Fibroblast of lung (primary cell): ENCODE data around the gene DNMT1. TPM values are rescaled to one million over a fixed set of nuclear protein-coding genes. Genes with fewer than 3 reads are reported as not detected.

ENCODE experiments used
- DNase-seq, 2 donors: peaks; one replicate each; pipeline versions ENCODE4 v3.0.0 to v3.0.0-alpha.2; 2010; ENCODE audit warnings: low read depth in 2 of 2
- H2AFZ ChIP-seq: 2 replicates; pipeline ENCODE4 v1.5.1; 2012; ENCODE audit warnings: low read length, control low read depth, inconsistent platforms
- H3K27ac ChIP-seq: 2 replicates; pipeline ENCODE4 v1.5.1; 2011; ENCODE audit warnings: low read length, control low read depth; ENCODE audit not compliant: insufficient read depth
- H3K27me3 ChIP-seq: 2 replicates; pipeline ENCODE4 v1.5.1; 2011; ENCODE audit warnings: mild to moderate bottlenecking, low read length; ENCODE audit not compliant: control insufficient read depth, insufficient read depth
- H3K36me3 ChIP-seq: 2 replicates; pipeline ENCODE4 v1.5.1; 2011; ENCODE audit warnings: low read length; ENCODE audit not compliant: control insufficient read depth, insufficient read depth
- H3K4me1 ChIP-seq: 2 replicates; pipeline ENCODE4 v1.5.1; 2011; ENCODE audit warnings: low read length; ENCODE audit not compliant: control insufficient read depth, insufficient read depth; ENCODE audit errors: extremely low read depth
- H3K4me2 ChIP-seq: 2 replicates; pipeline ENCODE4 v1.5.1; 2011; ENCODE audit warnings: low read length, control low read depth; ENCODE audit not compliant: insufficient read depth; ENCODE audit errors: extremely low read depth
- H3K4me3 ChIP-seq, 4 experiments: fragments of 200-600 bp in 1 of 4; sonication (generic) in 1 of 4; replicated peaks in 1 of 4; 2 replicates each; pipeline ENCODE4 v1.5.1; 2011 to 2016; ENCODE audit warnings: low read length in 4 of 4, low read depth in 3 of 4, mild to moderate bottlenecking in 3 of 4, control low read depth in 2 of 4, inconsistent platforms in 1 of 4, mixed read lengths in 1 of 4; ENCODE audit not compliant: insufficient read depth in 1 of 4; ENCODE audit errors: control extremely low read depth in 1 of 4
- H3K79me2 ChIP-seq: 2 replicates; pipeline ENCODE4 v1.5.1; 2012; ENCODE audit warnings: mild to moderate bottlenecking, low read length, inconsistent platforms; ENCODE audit not compliant: control insufficient read depth, insufficient read depth
- H3K9ac ChIP-seq: 2 replicates; pipeline ENCODE4 v1.5.1; 2011; ENCODE audit warnings: mild to moderate bottlenecking, low read length, control low read depth; ENCODE audit not compliant: insufficient read depth
- H3K9me3 ChIP-seq: 2 replicates; pipeline ENCODE4 v1.5.1; 2012; ENCODE audit warnings: low read depth, low read length; ENCODE audit not compliant: control insufficient read depth, insufficient read depth
- H4K20me1 ChIP-seq: 2 replicates; pipeline ENCODE4 v1.5.1; 2011; ENCODE audit warnings: low read length; ENCODE audit not compliant: control insufficient read depth, insufficient read depth; ENCODE audit errors: extremely low read depth
- EZH2 ChIP-seq: IDR thresholded peaks from 2 replicates; pipeline ENCODE4 v1.5.1; 2012; ENCODE audit warnings: low read length, control low read depth, mild to moderate bottlenecking; ENCODE audit errors: missing control alignments
- polyA plus RNA-seq, 2 donors: library from polyadenylated mRNA; depleted of rRNA in 1 of 2; stranded (reverse) in 1 of 2; unstranded in 1 of 2; fragments of >200 nt; gene quantifications; 2 replicates each; pipeline ENCODE4 v1.2.1, GENCODE V29; 2011 to 2012; ENCODE audit warnings: missing spikeins in 1 of 2
- total RNA-seq: library from RNA; depleted of rRNA; stranded (reverse); fragments of >200 nt; gene quantifications from 2 replicates; pipeline ENCODE4 v1.2.1, GENCODE V29; 2014
- TF ChIP-seq, protein P1 (sequence below), 2 donors: IDR thresholded peaks in 1 of 2; conservative IDR thresholded peaks in 1 of 2; 1 replicate in 1 of 2; 2 replicates in 1 of 2; pipeline ENCODE4 v1.5.1; 2011 to 2012; ENCODE audit warnings: low read length in 2 of 2, control low read depth in 1 of 2, inconsistent platforms in 1 of 2, low read depth in 1 of 2, mild to moderate bottlenecking in 1 of 2

DNMT1 gene
- total and polyA plus RNA-seq, 2 donors (not counting 1 experiment from before 2014, with no cell fraction given): 33.7 to 36.7 TPM

DNA sequence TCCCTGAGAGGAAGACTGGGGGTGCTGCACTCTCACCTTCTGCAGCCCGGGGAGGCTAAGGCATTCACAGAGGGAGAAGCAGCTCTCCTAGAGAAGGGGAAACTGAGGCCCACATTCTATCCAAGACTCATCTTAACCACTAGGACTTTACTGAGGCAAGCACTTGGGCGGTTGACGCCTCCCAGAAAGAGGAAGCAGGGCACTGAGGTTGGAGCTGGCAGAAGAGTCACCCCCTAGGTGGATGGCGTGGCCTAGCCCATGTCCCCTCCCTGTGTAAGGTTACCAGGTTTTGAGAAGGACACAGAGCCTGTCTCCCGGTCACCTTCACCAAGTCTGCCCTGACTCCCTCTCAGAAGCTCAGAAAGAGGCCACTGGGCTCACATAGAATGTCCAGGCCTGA lies 33.6 kb upstream of the DNMT1 start:
- Histone ChIP-seq H3K79me2 (peaks cover 38% of the 10 kb centered on the region), H3K4me3 (peak overlapping the region in 2 of 4 experiments; percentile 62 to 77), H3K36me3 (peaks cover 9% of the 10 kb centered on the region), H4K20me1 (no peaks in the 10 kb centered on the region), H3K4me1 (peaks cover 16% of the 10 kb centered on the region), H3K9me3 (no peaks in the 10 kb centered on the region), H2AFZ (no peak overlapping the region), H3K27me3 (no peaks in the 10 kb centered on the region), H3K4me2 (peak overlapping the region; percentile 48), H3K9ac (no peak overlapping the region), H3K27ac (peak overlapping the region; percentile 46)
- no peak for TF ChIP-seq EZH2
- TF ChIP-seq, protein P1, sequence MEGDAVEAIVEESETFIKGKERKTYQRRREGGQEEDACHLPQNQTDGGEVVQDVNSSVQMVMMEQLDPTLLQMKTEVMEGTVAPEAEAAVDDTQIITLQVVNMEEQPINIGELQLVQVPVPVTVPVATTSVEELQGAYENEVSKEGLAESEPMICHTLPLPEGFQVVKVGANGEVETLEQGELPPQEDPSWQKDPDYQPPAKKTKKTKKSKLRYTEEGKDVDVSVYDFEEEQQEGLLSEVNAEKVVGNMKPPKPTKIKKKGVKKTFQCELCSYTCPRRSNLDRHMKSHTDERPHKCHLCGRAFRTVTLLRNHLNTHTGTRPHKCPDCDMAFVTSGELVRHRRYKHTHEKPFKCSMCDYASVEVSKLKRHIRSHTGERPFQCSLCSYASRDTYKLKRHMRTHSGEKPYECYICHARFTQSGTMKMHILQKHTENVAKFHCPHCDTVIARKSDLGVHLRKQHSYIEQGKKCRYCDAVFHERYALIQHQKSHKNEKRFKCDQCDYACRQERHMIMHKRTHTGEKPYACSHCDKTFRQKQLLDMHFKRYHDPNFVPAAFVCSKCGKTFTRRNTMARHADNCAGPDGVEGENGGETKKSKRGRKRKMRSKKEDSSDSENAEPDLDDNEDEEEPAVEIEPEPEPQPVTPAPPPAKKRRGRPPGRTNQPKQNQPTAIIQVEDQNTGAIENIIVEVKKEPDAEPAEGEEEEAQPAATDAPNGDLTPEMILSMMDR (conservative IDR thresholded peaks at IDR 0.05 in 1 of 2, IDR thresholded peaks at IDR 0.05 in 1 of 2; ENCODE audit: low read depth in 1 of 2, low read length in 2 of 2): no peak
- DNase-seq: no peak

DNA sequence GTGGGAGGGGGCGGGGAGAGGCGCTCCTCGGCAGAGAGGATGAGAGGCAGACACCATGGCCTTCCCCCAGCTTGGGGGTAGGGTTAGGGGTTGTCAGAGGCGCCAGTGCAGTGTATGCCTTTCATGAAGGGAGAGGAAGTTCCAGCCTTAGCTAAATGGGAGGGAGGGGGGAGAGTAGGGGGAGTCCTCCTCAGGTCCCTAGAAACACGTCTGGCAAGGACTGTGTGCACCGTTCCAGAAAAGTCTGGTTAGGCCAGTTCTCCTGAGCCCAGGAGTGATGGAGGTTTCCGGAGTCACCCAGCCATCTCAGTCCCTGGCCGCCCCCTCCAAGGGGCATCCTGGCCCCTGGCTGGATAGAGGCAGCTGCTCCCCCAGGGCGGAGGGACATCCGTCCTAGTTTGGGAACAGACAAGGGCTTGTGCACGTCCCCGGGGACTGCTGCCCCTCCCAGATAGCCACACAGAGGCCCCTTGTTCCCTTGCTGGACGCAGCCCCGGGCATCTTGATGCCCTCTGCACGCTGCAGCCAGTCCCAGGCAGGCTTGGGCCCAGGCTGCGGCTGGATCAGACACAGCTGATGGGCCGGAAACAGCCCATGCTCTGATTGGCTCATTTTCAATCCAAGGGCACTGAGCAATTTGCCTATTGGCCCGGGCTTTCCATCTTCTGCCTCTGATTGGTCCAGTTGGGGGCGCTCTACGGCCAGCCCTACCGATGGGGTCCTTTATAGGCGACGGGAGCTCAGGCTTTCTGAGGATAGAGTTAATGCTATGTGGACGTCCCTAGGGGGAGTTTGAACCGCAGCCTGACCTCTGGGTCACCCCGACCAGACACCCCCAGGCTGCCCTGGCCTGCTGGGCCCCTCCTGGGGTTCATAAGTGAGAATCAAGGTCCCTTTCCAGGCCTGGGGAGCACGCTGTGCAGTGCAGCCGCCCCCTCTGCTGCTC lies 32.5 kb upstream of the DNMT1 start:
- Histone ChIP-seq H3K4me2 (peak overlapping the region; percentile 56), H2AFZ (no peak overlapping the region), H4K20me1 (no peaks in the 10 kb centered on the region), H3K4me3 (peak overlapping the region in 2 of 4 experiments; percentile 28 to 47), H3K9me3 (no peaks in the 10 kb centered on the region), H3K27ac (peak overlapping the region; percentile 76), H3K79me2 (peaks cover 38% of the 10 kb centered on the region), H3K9ac (peak overlapping the region; percentile 54), H3K36me3 (peaks cover 10% of the 10 kb centered on the region), H3K27me3 (no peaks in the 10 kb centered on the region), H3K4me1 (peaks cover 16% of the 10 kb centered on the region)
- no peak for TF ChIP-seq EZH2
- TF ChIP-seq, protein P1 (conservative IDR thresholded peaks at IDR 0.05 in 1 of 2, IDR thresholded peaks at IDR 0.05 in 1 of 2; ENCODE audit: low read depth in 1 of 2, low read length in 2 of 2): peak; percentile 17 to 26
- DNase-seq: peak in 1 of 2 donors; percentile 71

DNA sequence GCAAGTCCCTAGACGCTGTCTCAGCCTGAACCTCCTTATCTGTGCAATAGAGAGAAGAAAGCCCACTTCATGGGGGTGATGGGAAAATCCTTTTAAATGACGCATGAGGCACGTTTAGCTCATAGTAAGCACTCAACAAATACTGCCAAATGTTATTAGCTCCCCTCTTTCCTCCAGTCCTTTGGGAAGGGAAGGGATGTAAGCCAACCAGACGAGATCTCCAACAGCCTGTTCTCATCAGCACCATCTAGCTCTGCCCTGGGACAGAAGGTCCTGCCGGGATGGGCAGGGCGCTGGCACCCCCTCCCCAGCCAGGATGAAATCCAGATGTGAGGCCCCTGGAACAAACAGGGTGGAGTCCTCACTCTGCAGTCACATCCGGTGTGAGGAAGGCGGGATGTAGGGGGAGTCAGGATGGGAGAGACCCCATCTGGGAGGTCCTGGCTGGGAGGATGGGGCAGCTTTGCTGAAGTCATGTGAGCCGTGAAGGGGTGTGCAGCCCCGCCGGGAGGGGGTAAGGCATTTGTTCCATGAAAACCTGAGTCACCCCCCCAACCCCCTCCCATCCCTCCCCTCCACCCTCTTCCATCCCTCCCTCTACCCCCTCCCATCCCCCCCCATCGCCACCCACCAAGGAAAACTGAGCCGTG lies 31.7 kb upstream of the DNMT1 start:
- H2AFZ ChIP-seq: no peak overlapping the region
- H4K20me1 ChIP-seq: no peaks in the 10 kb centered on the region
- peaks cover 38% of the 10 kb centered on the region for H3K79me2 ChIP-seq
- TF ChIP-seq, protein P1 (conservative IDR thresholded peaks at IDR 0.05 in 1 of 2, IDR thresholded peaks at IDR 0.05 in 1 of 2; ENCODE audit: low read depth in 1 of 2, low read length in 2 of 2): no peak
- no peak for TF ChIP-seq EZH2
- H3K4me3 ChIP-seq: peak overlapping the region in 1 of 4 experiments; percentile 47
- H3K4me2 ChIP-seq: peak overlapping the region; percentile 56
- no peaks in the 10 kb centered on the region for H3K9me3 ChIP-seq
- peak overlapping the region; percentile 54 for H3K9ac ChIP-seq
- peaks cover 10% of the 10 kb centered on the region for H3K36me3 ChIP-seq
- H3K4me1 ChIP-seq: peaks cover 14% of the 10 kb centered on the region
- peak; percentile 69 to 100 for DNase-seq
- no peaks in the 10 kb centered on the region for H3K27me3 ChIP-seq
- H3K27ac ChIP-seq: peak overlapping the region; percentile 76
